Adipose tissue (tissue), 3 donors: ENCODE results near the gene ARHGEF7. TPM values are rescaled to one million over a fixed set of nuclear protein-coding genes. Genes with fewer than 3 reads are reported as not detected.

ENCODE experiments used
- H3K27ac ChIP-seq: one replicate; pipeline ENCODE4 v1.5.1; 2013; ENCODE audit warnings: low read depth, low read length
- WGBS, 3 donors: extraction: QIAGEN DNeasy Blood & Tissue Kit; methylation state at CpG; one replicate each; pipeline ENCODE4 v1.1.7; 2013; 5-methylcytosine and 5-hydroxymethylcytosine counted together
- polyA plus RNA-seq, 3 donors: library from polyadenylated mRNA; stranded (reverse); fragments of 200-250 nt; gene quantifications; one replicate each; pipeline ENCODE4 v1.2.3, GENCODE V29; 2013
- donor health status: healthy with polysubstance abuse.
- donor health status: Bipolar disorder and iron deficiency.
- donor health status: healthy.

ARHGEF7 gene
- polyA plus RNA-seq, 3 donors = 14.0 to 41.9 (median 27.8) TPM

DNA sequence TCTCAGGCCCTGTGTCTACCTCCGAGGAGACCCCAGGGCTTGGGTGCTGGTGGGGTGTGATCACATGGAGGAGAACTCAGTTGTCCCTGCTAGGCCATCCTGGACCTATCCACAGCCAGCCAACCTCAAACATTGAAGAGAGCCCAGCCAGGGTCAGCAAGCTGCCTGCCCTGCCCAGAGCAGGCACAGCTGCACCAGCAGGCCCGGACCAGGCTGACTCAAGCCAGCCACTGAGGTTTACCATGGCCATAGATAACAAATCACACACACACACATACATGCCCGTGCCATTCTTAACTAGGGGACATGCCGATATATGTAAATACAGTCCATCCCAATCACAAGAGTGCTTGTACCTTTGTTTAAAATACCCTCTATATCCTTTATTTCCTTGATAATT, 8.1 kb downstream of the ARHGEF7 start:
- H3K27ac ChIP-seq = no peak overlapping the region
- WGBS, 3 donors = 87 to 95% (median 94%) methylated on average over 4 of the region's 4 CpGs

- WGBS, 3 donors = 64 to 67% (median 66%) methylated on average over 8 of the region's 8 CpGs
These were observed 8.5 kb downstream of the ARHGEF7 start for GRCh38 chr13:111123649-111124048.

GRCh38 chr13:111126509-111126908, 11.4 kb downstream of the ARHGEF7 start:
- no peak overlapping the region for H3K27ac ChIP-seq

More at GRCh38 chr13:111123649-111124048, 8.5 kb downstream of the ARHGEF7 start:
- no peak overlapping the region for H3K27ac ChIP-seq

DNA sequence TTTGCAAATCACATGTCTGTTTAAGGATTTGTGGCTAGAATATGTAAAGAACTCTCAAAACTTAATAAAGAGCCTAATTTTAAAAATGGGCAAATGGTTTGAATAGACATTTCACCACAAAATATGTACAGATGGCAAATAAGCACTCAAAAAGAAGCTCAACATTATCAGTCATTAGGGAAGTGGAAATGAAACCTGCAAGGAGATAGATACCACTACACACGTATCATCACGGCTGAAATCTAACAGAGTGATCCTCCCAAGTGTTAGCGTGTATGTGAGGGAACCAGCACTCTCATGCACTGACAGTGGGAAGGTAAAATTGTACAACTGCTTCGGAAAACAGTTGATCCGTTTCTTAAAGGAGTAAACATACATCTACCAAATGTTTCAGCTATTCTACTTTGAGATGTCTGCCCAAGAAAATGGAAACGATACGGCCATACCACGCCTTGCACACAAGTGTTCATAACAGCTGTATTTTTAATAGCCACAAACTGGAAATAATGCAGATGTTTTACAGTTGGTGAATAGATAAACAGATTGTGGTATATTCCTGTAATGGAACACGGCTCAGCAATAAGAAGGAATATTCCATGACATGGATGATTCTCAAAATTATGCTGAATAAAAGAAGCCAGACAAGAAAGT, 14.5 kb downstream of the ARHGEF7 start:
- H3K27ac ChIP-seq = no peak overlapping the region
- WGBS, 3 donors = 83 to 87% (median 86%) methylated on average over 9 of the region's 9 CpGs

DNA sequence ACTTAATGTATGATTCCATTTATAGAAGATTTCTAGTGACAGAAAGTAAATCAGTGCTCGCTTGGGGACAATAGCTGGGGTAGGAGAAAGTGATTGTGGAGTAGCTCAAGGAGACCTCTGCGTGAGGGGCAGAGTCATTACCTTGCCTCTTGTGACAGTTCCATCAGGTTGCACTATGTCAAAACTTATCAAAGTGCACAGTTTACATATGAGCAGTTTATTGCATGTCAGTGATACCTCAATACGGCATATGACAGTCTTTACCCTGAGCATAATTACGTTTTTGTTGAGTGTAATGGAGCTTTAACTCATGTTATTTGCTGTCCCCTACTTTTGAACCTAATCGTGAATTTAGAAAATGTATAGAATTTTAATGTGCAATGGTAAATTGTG, 15.0 kb downstream of the ARHGEF7 start:
- no peak overlapping the region for H3K27ac ChIP-seq
- WGBS, 3 donors = 77 to 89% (median 80%) methylated on average over 5 of the region's 5 CpGs

DNA sequence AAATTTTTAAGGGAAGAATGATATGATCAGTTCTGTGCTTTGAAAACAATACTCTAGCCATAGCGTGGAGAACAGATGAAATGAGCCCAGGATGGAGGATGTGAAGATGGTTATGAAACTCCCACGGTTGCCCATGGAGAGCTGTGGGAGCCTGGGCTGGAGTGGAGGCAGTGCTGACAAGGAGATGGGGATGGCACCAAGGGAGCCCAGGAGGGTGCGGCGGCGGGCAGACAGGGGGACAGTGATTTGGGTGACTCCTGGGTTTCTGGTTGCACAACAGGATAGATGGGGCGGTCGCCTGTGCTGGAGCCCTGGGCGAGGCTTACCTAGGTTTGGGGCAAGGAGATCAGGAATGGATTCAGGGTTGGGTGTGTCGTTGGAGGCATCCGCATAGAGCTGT, 15.9 kb downstream of the ARHGEF7 start:
- WGBS, 3 donors = 87 to 88% (median 87%) methylated on average over 10 of the region's 10 CpGs
- no peak overlapping the region for H3K27ac ChIP-seq

- WGBS, 3 donors = 71 to 81% (median 74%) methylated on average over 4 of the region's 4 CpGs
These were observed 16.5 kb downstream of the ARHGEF7 start for GRCh38 chr13:111131611-111132010.

DNA sequence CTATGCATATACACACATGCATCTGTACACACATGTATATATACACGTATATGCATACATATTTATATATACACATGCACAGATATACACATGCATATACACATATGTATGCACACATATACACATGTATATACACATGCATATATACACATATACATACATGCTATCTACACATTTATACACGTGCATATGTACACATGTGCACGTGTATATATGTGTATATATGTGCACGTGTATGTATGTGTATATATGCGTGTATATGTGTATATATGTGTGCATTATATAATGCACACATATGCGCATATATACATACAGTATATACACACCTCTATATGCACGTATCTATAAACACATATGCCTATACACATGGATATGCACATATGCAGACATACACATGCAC, 17.8 kb downstream of the ARHGEF7 start:
- H3K27ac ChIP-seq = no peak overlapping the region
- WGBS, 3 donors = 83 to 90% (median 87%) methylated on average over 7 of the region's 7 CpGs

More at GRCh38 chr13:111131611-111132010, 16.5 kb downstream of the ARHGEF7 start:
- no peak overlapping the region for H3K27ac ChIP-seq

GRCh38 chr13:111139452-111139851, 24.3 kb downstream of the ARHGEF7 start:
- WGBS, 3 donors = 89 to 94% (median 93%) methylated on average over 9 of the region's 9 CpGs
- no peak overlapping the region for H3K27ac ChIP-seq

- 41 to 81% (median 69%) methylated on average over 9 of the region's 9 CpGs for WGBS, 3 donors
- H3K27ac ChIP-seq = no peak overlapping the region
These were observed 24.9 kb downstream of the ARHGEF7 start for GRCh38 chr13:111139873-111140561.

DNA sequence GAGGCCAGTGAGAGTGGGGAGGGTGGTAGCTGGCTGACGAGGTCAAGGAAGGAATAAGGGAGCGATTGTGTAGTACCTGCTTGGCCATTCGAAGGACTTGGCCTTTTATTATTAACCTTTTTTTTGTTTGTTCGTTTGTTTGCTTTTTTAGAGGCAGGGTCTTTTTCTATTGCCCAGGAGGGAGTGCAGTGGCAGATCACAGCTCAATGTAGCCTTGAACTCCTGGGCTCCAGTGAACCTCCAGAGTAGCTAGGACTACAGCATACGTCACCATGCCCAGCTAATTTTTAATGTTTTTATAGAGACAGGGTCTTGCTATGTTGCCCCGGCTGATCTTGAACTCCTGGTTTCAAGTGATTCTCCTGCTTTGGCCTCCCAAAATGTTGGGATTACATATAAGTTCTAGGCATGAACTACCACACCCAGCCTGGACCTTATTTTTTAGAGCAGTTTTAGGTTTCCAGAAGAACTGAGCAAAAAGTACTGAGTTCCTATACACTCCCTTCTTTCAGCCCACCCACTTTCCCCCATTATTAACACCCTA, 25.5 kb downstream of the ARHGEF7 start:
- 58 to 93% (median 90%) methylated on average over 6 of the region's 6 CpGs for WGBS, 3 donors
- no peak overlapping the region for H3K27ac ChIP-seq

DNA sequence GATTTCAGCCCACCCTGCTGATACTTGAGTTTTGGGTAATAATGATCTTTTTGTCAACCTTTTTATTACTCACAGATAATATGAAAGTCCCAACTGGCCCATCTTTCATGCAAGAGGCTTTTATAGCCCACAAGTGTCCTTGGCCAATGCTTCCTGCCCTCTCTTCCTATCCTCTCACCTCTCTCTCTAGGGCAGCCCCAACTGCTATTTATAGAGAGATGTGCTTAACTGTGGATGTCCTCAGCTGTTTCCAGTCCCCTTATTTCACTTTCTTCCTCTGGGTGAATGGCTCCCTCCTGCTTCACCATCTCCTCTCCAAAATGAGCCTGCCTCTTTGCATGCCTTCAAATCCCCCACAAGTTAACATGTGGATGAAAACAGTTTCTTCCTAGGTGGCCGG, 27.4 kb downstream of the ARHGEF7 start:
- WGBS, 3 donors = 71 to 75% (median 74%) methylated on average over 1 of the region's 1 CpG
- H3K27ac ChIP-seq = no peak overlapping the region

DNA sequence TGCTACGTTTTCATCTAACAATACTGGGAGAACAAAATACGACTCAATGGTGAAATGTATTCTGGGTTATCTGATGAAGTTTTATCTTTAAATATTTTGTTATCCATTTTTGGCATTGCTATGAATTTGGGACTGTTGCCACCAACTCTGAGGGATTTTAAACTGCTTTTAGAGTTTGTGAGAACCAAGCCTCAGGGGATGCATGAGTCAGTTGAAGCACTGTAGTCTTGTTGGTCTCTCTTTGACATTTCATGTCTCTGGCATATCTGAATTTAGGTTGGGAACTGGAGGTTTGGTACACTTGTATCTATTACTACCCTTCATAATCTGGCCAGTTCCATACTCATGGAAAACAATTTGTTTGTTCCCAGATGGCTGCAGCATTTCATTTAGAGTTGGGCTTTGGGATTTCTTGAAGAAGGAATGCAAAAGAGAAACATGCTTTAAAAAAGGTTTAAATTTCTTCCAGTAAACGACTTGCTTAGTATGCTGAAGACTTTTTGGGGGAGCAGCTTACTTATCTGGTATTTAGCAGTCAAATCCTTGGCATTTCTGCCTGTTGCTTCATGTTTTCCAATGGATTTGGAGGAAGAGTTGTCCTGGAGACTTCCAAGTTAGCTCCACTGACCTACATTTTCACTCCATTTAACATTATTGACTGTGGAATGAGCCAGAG, 28.9 kb downstream of the ARHGEF7 start:
- H3K27ac ChIP-seq = no peak overlapping the region
- WGBS, 3 donors = 52 to 65% (median 57%) methylated on average over 3 of the region's 3 CpGs

GRCh38 chr13:111145071-111145470, 30.0 kb downstream of the ARHGEF7 start:
- H3K27ac ChIP-seq = no peak overlapping the region
- 62 to 70% (median 68%) methylated on average over 7 of the region's 7 CpGs for WGBS, 3 donors

DNA sequence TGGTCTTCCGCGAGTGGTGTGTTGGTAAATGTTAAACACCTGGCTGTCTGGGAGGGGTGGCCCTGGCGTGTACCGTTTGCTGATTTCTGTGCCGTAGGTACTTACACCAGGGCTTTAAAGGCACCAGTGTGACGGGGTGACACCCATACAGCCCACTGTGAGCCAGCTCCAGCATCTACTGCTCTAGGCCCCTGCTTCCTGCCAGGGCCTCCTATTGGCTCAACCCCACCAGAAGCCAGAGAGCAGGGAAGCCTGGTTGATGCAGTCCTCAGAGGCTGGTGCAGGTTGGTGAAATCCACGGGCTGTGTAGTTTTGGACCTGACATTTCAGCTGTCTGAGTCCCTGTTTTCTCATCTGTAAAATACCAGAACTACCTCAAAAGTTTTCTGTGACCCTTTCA, 30.4 kb downstream of the ARHGEF7 start:
- WGBS, 3 donors = 82 to 86% (median 84%) methylated on average over 7 of the region's 7 CpGs
- H3K27ac ChIP-seq = no peak overlapping the region

- 9 to 20% (median 16%) methylated on average over 11 of the region's 11 CpGs for WGBS, 3 donors
These were observed 37.7 kb downstream of the ARHGEF7 start for GRCh38 chr13:111152844-111153243.

DNA sequence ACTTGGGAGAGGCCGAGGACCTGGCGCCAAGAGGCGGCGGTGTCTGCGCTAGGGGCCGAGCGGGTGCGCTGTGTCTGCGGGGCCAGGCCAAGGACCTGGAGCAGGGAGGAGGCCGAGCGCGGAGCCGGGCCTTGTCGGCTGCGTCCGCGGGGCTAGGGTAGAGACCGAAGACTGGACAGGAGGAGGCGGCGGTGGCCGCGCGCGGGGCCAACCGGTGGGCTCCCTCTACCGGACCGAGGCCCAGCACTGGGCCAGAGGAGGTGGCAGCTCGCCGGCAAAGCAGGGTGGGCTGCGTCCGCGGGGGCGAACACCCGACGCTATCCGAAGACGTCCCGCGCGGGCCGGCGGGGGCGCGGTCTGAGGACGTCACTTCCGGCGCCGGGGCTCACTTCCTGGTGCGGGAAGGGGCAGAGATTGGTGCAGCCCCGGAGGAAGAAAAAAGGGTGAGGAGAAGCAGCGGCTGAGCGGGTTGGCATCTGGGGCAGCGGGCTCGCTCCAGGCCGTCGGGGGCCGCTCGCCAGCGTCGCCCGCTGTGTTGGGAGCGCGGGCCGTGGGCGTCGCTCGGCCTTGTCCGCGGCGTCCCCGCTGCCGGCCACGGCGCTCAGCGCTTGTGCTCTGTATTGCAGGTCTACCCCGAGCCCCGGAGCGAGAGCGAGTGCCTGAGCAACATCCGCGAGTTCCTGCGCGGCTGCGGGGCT, 38.3 kb downstream of the ARHGEF7 start:
- WGBS, 3 donors = 0 to 1% (median 0%) methylated on average over 69 to 84 of the region's 84 CpGs
- peak overlapping the region; percentile 81 for H3K27ac ChIP-seq

More at GRCh38 chr13:111152844-111153243, 37.7 kb downstream of the ARHGEF7 start:
- peak overlapping the region; percentile 17 for H3K27ac ChIP-seq

DNA sequence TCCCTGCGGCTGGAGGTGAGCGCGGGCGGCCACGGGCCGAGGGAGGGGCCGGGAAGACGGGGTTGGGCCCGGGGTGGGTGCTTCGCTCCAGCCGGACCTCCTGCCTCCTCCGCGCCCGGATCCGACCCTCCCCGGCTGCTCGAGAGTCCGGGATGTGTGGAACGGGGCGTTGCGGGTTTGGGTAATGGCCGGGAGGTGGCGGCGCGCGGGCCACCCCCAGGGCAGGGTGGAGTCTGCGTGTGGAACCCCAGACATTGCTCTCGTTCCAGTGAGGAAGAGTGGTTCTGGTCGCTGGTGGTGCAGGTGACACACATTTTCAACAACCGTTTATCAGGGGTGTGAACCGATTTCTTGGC, 38.8 kb downstream of the ARHGEF7 start:
- 0 to 1% (median 0%) methylated on average over 23 to 31 of the region's 31 CpGs for WGBS, 3 donors
- peak overlapping the region; percentile 81 for H3K27ac ChIP-seq

DNA sequence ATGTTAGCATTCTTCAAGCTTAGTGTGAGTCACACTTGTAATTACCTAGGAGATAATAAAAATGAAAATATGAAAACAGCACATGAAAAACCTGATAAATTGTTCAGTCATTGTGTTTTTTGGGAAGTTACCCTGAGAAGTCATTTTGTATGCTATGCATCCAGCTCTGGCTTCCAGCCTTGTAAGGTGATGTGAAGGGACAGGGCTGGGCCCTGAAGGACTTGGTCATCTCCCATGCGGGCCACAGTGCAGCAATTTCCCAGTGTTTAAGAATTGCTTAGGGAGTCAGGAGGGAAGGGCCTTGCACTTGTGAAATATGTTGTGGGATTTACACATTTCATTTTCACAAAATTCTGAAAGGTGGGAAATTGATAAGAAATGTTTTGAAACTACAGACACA, 41.3 kb downstream of the ARHGEF7 start:
- 77 to 90% (median 78%) methylated on average over 1 of the region's 1 CpG for WGBS, 3 donors
- no peak overlapping the region for H3K27ac ChIP-seq
